Measurements from ENCODE around the gene VPS13C. TPM values are rescaled to one million over a fixed set of nuclear protein-coding genes. Genes with fewer than 3 reads are reported as not detected.

Gene VPS13C
- total RNA-seq, 4 donors from 2014 or later, result 27.6 to 79.6 (median 30.5) TPM

DNA sequence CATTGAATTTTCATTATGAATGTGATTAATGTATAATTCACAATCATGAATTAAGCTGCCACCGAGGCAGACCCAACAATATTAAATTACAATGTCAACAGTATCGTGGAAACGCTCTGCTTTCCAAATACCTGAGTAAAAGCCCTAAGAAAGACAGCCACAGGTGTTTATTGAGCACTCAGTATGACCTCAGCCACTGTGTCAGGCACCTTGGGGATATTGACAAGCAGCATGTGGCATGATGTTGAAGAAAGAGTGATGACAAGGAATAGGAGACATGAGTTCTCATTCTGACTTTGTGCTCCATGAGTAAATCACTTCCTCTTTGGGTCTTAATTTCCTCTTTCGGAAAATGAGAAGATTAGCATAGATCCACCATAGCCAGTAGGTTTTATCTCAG lies 19.3 kb upstream of the VPS13C start:
- Histone ChIP-seq H3K4me3 (no peak overlapping the region), H3K9me3 (no peaks in the 10 kb centered on the region), H3K4me1 (peaks cover 0 to 20% of the 10 kb centered on the region in 2 donors), H3K27me3 (no peaks in the 10 kb centered on the region), H3K27ac (no peak overlapping the region), H3K36me3 (no peaks in the 10 kb centered on the region)
- in situ Hi-C loops (cut with MboI; ENCODE audit: low sequenced_read_pairs in 4 of 4) (no loop called here), intact Hi-C loops (cut with DNase I; ENCODE audit: low total_unique reads) (no loop called here)
- TF ChIP-seq, protein P1, sequence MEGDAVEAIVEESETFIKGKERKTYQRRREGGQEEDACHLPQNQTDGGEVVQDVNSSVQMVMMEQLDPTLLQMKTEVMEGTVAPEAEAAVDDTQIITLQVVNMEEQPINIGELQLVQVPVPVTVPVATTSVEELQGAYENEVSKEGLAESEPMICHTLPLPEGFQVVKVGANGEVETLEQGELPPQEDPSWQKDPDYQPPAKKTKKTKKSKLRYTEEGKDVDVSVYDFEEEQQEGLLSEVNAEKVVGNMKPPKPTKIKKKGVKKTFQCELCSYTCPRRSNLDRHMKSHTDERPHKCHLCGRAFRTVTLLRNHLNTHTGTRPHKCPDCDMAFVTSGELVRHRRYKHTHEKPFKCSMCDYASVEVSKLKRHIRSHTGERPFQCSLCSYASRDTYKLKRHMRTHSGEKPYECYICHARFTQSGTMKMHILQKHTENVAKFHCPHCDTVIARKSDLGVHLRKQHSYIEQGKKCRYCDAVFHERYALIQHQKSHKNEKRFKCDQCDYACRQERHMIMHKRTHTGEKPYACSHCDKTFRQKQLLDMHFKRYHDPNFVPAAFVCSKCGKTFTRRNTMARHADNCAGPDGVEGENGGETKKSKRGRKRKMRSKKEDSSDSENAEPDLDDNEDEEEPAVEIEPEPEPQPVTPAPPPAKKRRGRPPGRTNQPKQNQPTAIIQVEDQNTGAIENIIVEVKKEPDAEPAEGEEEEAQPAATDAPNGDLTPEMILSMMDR (IDR thresholded peaks at IDR 0.05 in 4 of 5, conservative IDR thresholded peaks at IDR 0.05 in 1 of 5), result no peak
- TF ChIP-seq POLR2A (IDR thresholded peaks at IDR 0.05), result no peak
- DNase-seq (no peak), ATAC-seq (no peak)

DNA sequence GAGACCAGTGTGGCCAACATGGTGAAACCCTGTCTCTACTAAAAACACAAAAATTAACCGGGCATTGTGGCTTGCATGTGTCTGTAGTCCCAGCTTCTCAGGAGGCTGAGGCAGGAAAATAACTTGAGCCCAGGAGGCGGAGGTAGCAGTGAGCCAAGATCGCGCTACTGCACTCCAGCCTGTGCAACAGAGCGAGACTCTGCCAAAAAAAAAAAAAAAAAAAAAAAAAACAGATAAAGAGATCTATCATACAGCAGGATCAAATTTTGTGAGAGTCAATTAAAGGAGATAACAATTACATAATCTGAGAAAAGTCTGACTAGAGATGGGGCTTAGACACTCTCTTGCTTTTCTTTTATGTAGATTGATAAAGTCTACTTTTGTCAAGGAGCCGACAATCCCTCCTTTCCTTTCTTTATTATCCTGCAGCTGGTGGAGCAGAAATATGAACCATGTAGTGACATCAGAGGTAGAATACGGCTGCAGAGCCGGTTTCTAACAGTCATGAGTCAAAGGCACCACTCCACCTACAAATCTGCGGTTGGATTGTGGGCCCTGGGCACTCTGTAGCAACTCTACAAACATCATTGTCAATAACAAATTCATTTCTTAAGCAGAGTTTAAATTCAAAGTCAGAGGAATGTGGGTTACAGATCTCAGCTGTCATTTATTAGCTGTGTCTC lies 15.5 kb upstream of the VPS13C start:
- in situ Hi-C loops (cut with MboI; ENCODE audit: low sequenced_read_pairs in 4 of 4), result no loop called here
- no peaks in the 10 kb centered on the region for H3K27me3 ChIP-seq
- no peaks in the 10 kb centered on the region for H3K36me3 ChIP-seq
- peak overlapping the region; percentile 16 to 56 (median 44) for H3K27ac ChIP-seq
- H3K4me3 ChIP-seq, result peak overlapping the region in 1 of 4 donors; percentile 7
- intact Hi-C loops (cut with DNase I; ENCODE audit: low total_unique reads), result no loop called here
- ATAC-seq (peak; percentile 75 to 85), DNase-seq (peak in 1 of 2 donors; percentile 34)
- H3K4me1 ChIP-seq, result peaks cover 0 to 10% of the 10 kb centered on the region in 2 donors
- no peaks in the 10 kb centered on the region for H3K9me3 ChIP-seq
- TF ChIP-seq, protein P1 (IDR thresholded peaks at IDR 0.05 in 4 of 5, conservative IDR thresholded peaks at IDR 0.05 in 1 of 5), result no peak
- TF ChIP-seq POLR2A (IDR thresholded peaks at IDR 0.05), result no peak

DNA sequence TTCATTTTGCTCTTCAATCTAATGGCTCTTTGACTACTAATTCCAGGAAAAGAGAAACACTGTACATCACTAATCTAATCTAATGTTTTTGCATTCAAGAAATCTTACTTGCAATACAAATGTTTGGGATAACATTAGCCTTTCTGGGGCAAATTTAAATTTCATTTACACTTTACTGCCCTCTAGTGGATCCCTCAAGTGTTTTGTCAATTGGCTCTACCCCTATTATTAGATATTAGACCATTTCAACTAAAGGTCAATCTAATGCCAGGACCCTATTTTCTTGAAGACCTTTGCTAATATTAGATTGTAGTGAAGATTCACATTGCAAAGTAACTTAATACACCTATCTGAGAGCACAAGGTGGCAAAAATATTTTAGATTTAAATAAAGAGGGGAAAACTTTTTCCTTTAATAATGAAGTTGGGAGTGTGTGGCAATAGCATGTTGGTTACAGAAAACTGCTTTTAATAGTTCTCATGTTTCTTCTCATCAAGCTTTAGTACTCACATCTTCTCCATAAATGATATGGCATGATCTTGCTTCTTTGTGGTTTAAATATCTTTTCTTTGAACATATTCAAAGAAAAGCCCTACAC lies 11.6 kb upstream of the VPS13C start:
- peaks cover 8% of the 10 kb centered on the region in 2 donors for H3K4me1 ChIP-seq
- H3K27me3 ChIP-seq, result no peaks in the 10 kb centered on the region

DNA sequence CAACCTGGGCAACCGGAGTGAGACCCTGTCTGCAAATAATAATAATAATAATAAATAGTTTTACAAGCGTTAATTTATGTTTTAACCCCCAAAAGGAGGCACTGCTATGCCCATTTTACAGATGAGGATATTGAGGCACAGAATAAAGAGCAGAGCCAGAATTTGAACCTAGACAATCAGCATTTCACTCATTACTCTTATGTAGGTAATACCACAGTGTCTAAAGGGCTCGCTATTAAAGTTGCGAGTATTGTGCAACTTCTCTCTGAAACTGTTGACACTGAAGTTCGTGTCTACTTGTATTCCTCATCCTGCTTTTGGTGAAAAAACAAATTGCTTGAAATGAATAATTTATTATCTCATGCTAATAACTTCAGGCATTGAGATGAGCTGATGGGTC lies 9.3 kb upstream of the VPS13C start:
- no peak for DNase-seq
- Histone ChIP-seq H3K4me1 (peaks cover 9 to 12% of the 10 kb centered on the region in 2 donors), H3K9me3 (no peaks in the 10 kb centered on the region), H3K4me3 (no peak overlapping the region), H3K36me3 (no peaks in the 10 kb centered on the region), H3K27ac (no peak overlapping the region), H3K27me3 (no peaks in the 10 kb centered on the region)
- intact Hi-C loops (cut with DNase I; ENCODE audit: low total_unique reads), result loop anchor here (5.0 to 10.0 kb wide), 2 partner anchors 45 to 238 kb away; no protein-coding TSS in a partner anchor
- TF ChIP-seq, protein P1 (IDR thresholded peaks at IDR 0.05 in 4 of 5, conservative IDR thresholded peaks at IDR 0.05 in 1 of 5), result no peak
- TF ChIP-seq POLR2A (IDR thresholded peaks at IDR 0.05), result no peak
- no peak for ATAC-seq
- in situ Hi-C loops (cut with MboI; ENCODE audit: low sequenced_read_pairs in 4 of 4), result loop anchor here in 1 of 4 donors (25.0 kb wide), 1 partner anchor 107 kb away; no protein-coding TSS in a partner anchor

More for the DNA sequence above, 11.6 kb upstream of the VPS13C start:
- DNase-seq, result no peak
- H3K4me3 ChIP-seq, result no peak overlapping the region
- H3K36me3 ChIP-seq, result no peaks in the 10 kb centered on the region
- H3K9me3 ChIP-seq, result no peaks in the 10 kb centered on the region
- TF ChIP-seq, protein P1 (IDR thresholded peaks at IDR 0.05 in 4 of 5, conservative IDR thresholded peaks at IDR 0.05 in 1 of 5), result peak; percentile 41 to 82 (median 67)
- TF ChIP-seq POLR2A (IDR thresholded peaks at IDR 0.05), result no peak
- intact Hi-C loops (cut with DNase I; ENCODE audit: low total_unique reads) (loop anchor here (5.0 kb wide), 1 partner anchor 200 kb away; no protein-coding TSS in a partner anchor), in situ Hi-C loops (cut with MboI; ENCODE audit: low sequenced_read_pairs in 4 of 4) (loop anchor here in 1 of 4 donors (25.0 kb wide), 1 partner anchor 110 kb away; no protein-coding TSS in a partner anchor)
- no peak for ATAC-seq
- H3K27ac ChIP-seq, result no peak overlapping the region
